ENCODE measurements around the gene CACNA1S. TPM values are rescaled to one million over a fixed set of nuclear protein-coding genes. Genes with fewer than 3 reads are reported as not detected.

The CACNA1S gene
- total and polyA plus RNA-seq, 2 of the 8 experiments (the other 6 are each of a cell fraction or from before 2014, with no cell fraction given) = 0.06 TPM; not detected in 1

- Histone ChIP-seq H2BK5ac (ENCODE audit: low read depth, low read length) (no peak overlapping the region), H2AFZ (ENCODE audit: low read length) (no peak overlapping the region), H3K14ac (ENCODE audit: insufficient read length) (no peak overlapping the region), H3K23ac (ENCODE audit: insufficient read length) (no peak overlapping the region), H3K36me3 (ENCODE audit: control insufficient read depth in 2 of 4, insufficient read depth in 4 of 4, low read length in 3 of 4) (peaks cover 38 to 74% (median 66%) of the 10 kb centered on the region in 4 experiments), H2BK20ac (ENCODE audit: low read length) (no peak overlapping the region), H3K9me3 (ENCODE audit: insufficient read depth in 2 of 2, low read depth in 1 of 2, low read length in 1 of 2) (no peaks in the 10 kb centered on the region), H3K4me2 (ENCODE audit: insufficient read depth in 1 of 2, low read depth in 2 of 2, low read length in 2 of 2) (no peak overlapping the region), H2AK5ac (ENCODE audit: low read depth, low read length) (no peak overlapping the region), H3K9ac (replicated peaks in 1 of 4; ENCODE audit: extremely low read depth in 1 of 4, low read depth in 3 of 4, low read length in 3 of 4) (no peak overlapping the region), H3K79me2 (ENCODE audit: control insufficient read depth in 1 of 2, insufficient read depth in 2 of 2, low read length in 2 of 2) (peaks cover 0 to 18% of the 10 kb centered on the region in 2 experiments; a peak in 3 of 4 replicates), H4K91ac (replicated peaks; ENCODE audit: insufficient read length, low read length) (no peak overlapping the region), H3K23me2 (ENCODE audit: low read depth, low read length) (peaks cover 4% of the 10 kb centered on the region; the same call in 1 of the 2 replicates), H3K4ac (replicated peaks; ENCODE audit: insufficient read length, low read depth, low read length) (no peak overlapping the region), H4K20me1 (replicated peaks in 1 of 2; ENCODE audit: control insufficient read depth in 1 of 2, insufficient read depth in 2 of 2, low read length in 2 of 2) (peaks cover 3 to 11% of the 10 kb centered on the region in 2 experiments), H2BK12ac (ENCODE audit: low read depth, low read length) (no peak overlapping the region), H4K8ac (ENCODE audit: extremely low read depth, insufficient read depth, low read length) (no peak overlapping the region), H3K27ac (ENCODE audit: low read depth, low read length) (no peak overlapping the region), H2BK15ac (ENCODE audit: low read length) (no peak overlapping the region), H4K5ac (ENCODE audit: insufficient read length, low read depth, low read length) (no peak overlapping the region), H3K79me1 (ENCODE audit: low read depth, low read length) (peaks cover 4% of the 10 kb centered on the region; the same call in 1 of the 2 replicates), H3K18ac (ENCODE audit: extremely low read depth, low read length) (no peak overlapping the region), H3K56ac (replicated peaks; ENCODE audit: insufficient read length, low read depth, low read length) (no peak overlapping the region), H2BK120ac (replicated peaks; ENCODE audit: low read depth, low read length) (no peak overlapping the region), H3K4me3 (ENCODE audit: extremely low read depth in 1 of 4, insufficient read depth in 2 of 4, low read depth in 3 of 4, low read length in 4 of 4) (no peak overlapping the region), H3K27me3 (replicated peaks in 1 of 4; ENCODE audit: control insufficient read depth in 3 of 4, extremely low read depth in 1 of 4, insufficient read depth in 3 of 4, low read length in 3 of 4) (no peaks in the 10 kb centered on the region), H3K4me1 (replicated peaks in 1 of 4; ENCODE audit: control insufficient read depth in 3 of 4, insufficient read depth in 4 of 4, low read length in 3 of 4) (peaks cover 0 to 7% (median 2%) of the 10 kb centered on the region in 4 experiments; a peak in 2 of 7 replicates)
- peak in 2 of 3 experiments; percentile 50 to 63; a peak in 2 of 4 replicates for TF ChIP-seq CTCF (IDR thresholded peaks at IDR 0.05; ENCODE audit: control extremely low read depth in 1 of 3, insufficient read depth in 1 of 3, low read depth in 1 of 3, low read length in 3 of 3)
- no peak for TF ChIP-seq POLR2AphosphoS5 (IDR thresholded peaks at IDR 0.05; ENCODE audit: low read depth, low read length)
- no peak for TF ChIP-seq HDAC6 (IDR thresholded peaks at IDR 0.05; ENCODE audit: low read depth, low read length)
- TF ChIP-seq RAD21 (IDR thresholded peaks at IDR 0.05 in 1 of 2, conservative IDR thresholded peaks at IDR 0.05 in 1 of 2; ENCODE audit: low read depth in 2 of 2, low read length in 2 of 2) = peak; percentile 28 to 54; a peak in 3 of 4 replicates
- no peak for TF ChIP-seq JUN (IDR thresholded peaks at IDR 0.05; ENCODE audit: low read depth, low read length)
- TF ChIP-seq SP1 (IDR thresholded peaks at IDR 0.05; ENCODE audit: low read depth, low read length) = no peak
- TF ChIP-seq CREB1 (IDR thresholded peaks at IDR 0.05) = no peak
- TF ChIP-seq NRF1 (IDR thresholded peaks at IDR 0.05; ENCODE audit: low read depth, low read length) = no peak
- no peak for FAIRE-seq
- DNase-seq (ENCODE audit: low read depth in 1 of 2, low spot score in 2 of 2) = no peak
- ChIA-PET POLR2A (ENCODE audit: partially characterized antibody) (interaction anchor here (0.6 to 11.8 kb wide), 8 partner anchors 8 to 111 kb away, joined by 3 to 105 read pairs (median 5); no protein-coding TSS in a partner anchor), CTCF (ENCODE audit: partially characterized antibody) (interaction anchor here (0.6 to 4.3 kb wide), 19 partner anchors 10 to 95 kb away, joined by 3 to 32 read pairs (median 7); partner anchors contain the start of gene IGFN1)
- 93% methylated on average over 4 of the region's 4 CpGs; no CpG with 5 or more reads in 1 of the 2 experiments for WGBS, 2 experiments (ENCODE audit: extremely low coverage in 1 of 2, insufficient coverage in 1 of 2, insufficient read length in 1 of 2, insufficient replicate concordance in 2 of 2, low coverage in 1 of 2, low lambda C conversion rate in 2 of 2, missing lambda C conversion rate in 1 of 2)
Measured at GRCh38 chr1:201149400-201149799, 37.2 kb upstream of the CACNA1S start.

All from H1 (cell line).